ENCODE results near the gene POLK.
"Not testable (repeated sequence)": the region's sequence is repeated elsewhere in the genome, so short reads cannot be mapped to it uniquely, and the experiment has no call there.

POLK gene

DNA sequence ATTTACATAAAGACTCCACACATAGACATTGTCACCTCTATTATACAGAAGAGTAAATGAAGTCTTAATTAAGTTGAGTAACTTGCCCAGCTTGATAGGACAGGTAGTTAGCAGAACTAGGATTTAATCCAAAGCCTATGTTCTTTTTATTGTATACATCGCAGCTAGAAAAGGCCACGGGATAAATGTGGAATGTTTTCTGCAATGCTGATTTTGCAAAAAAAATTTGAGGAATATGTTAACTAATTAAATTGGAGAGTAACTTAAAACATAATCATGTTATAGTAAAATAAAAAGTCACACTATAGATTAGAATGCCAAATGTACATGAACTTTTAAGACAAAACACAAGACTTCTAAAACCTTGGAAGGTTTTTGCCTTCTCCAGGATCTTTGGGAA lies 41.1 kb downstream of the POLK start:
- Histone ChIP-seq H3K4me1 (ENCODE audit: control insufficient read depth, insufficient read depth, low read length) (no peaks in the 10 kb centered on the region), H3K27me3 (ENCODE audit: control insufficient read depth, insufficient read depth, low read length) (no peaks in the 10 kb centered on the region), H3K36me3 (ENCODE audit: control insufficient read depth, insufficient read depth, low read length) (no peaks in the 10 kb centered on the region), H3K9me3 (ENCODE audit: control insufficient read depth, insufficient read depth, low read length) (no peaks in the 10 kb centered on the region), H3K9ac (ENCODE audit: low read depth, low read length) (no peak overlapping the region), H3K4me3 (ENCODE audit: low read depth, low read length) (no peak overlapping the region)

DNA sequence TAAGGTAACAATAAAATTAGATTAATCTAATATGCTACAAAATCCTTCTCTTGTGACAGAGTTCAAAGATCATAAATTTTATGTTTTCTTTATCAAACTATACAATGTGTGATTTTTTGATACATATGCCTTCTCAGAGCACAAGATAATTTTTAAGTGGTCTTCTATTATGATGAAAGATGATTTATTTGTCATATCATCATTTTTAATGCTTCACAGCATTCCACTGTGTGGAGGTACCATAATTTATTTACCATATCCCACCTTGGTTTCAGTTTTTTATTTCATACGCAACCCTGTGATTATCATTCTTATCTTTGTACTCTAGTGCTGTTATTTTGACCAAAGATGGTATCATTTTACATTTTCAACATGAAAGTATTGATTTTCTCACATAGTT lies 41.7 kb downstream of the POLK start:
- Histone ChIP-seq H3K9ac (ENCODE audit: low read depth, low read length) (no peak overlapping the region), H3K9me3 (ENCODE audit: control insufficient read depth, insufficient read depth, low read length) (no peaks in the 10 kb centered on the region), H3K27me3 (ENCODE audit: control insufficient read depth, insufficient read depth, low read length) (no peaks in the 10 kb centered on the region), H3K4me1 (ENCODE audit: control insufficient read depth, insufficient read depth, low read length) (no peaks in the 10 kb centered on the region), H3K4me3 (ENCODE audit: low read depth, low read length) (no peak overlapping the region), H3K36me3 (ENCODE audit: control insufficient read depth, insufficient read depth, low read length) (no peaks in the 10 kb centered on the region)

DNA sequence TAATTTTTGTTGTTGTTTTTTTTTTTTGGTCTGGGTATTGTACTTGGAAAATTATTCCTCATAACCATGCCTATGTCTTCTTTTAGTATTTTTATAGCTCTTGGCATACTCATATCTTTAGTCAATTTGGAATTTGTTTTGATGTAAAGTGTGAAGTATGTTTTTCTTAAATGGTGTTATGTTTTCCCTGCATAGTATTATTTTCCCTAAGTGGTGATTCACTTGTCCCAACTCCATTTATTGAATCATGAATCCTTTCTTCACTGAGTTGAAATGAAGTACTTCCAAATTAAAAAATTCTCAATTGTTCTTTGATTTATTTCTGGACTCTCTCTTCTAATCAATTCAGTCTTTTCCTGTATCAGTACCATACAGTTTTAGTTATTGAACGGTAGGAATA lies 46.5 kb downstream of the POLK start:
- Histone ChIP-seq H3K9ac (ENCODE audit: low read depth, low read length) (no peak overlapping the region), H3K9me3 (ENCODE audit: control insufficient read depth, insufficient read depth, low read length) (no peaks in the 10 kb centered on the region), H3K4me3 (ENCODE audit: low read depth, low read length) (no peak overlapping the region), H3K27me3 (ENCODE audit: control insufficient read depth, insufficient read depth, low read length) (no peaks in the 10 kb centered on the region), H3K36me3 (ENCODE audit: control insufficient read depth, insufficient read depth, low read length) (no peaks in the 10 kb centered on the region), H3K4me1 (ENCODE audit: control insufficient read depth, insufficient read depth, low read length) (no peaks in the 10 kb centered on the region)

DNA sequence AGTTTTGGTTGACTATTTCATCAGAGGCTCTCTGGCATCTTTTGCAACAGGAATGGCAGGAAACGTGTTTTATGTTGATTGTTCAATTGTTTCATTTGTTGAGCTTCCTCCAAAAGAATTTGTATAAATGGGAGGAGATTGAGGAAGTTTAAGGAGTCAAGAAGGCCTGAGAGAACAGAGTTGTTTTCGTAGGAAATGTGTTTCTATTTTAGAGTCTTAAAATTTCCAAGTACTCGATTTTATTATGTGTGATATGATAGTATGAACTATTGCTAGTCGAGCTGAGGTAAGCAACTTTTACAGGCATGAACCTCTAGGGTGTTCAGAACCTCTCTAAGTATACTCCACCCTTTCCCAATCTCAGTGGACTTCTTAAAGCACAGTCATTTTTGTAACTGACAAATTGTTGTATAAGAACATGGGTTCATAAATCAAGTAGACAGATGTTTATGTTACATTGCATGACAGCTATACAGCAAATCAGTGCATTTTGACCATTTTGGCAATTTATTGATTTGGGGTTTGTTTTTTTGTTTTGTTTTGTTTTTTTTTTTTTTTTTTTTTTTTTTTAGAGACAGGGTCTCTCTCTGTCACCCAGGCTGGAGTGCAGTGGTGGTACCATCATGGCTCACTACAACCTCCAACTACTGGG lies 47.4 kb downstream of the POLK start:
- H3K9ac ChIP-seq (ENCODE audit: low read depth, low read length): no peak overlapping the region
- no peaks in the 10 kb centered on the region for H3K9me3 ChIP-seq (ENCODE audit: control insufficient read depth, insufficient read depth, low read length)
- no peaks in the 10 kb centered on the region for H3K4me1 ChIP-seq (ENCODE audit: control insufficient read depth, insufficient read depth, low read length)
- no peaks in the 10 kb centered on the region for H3K27me3 ChIP-seq (ENCODE audit: control insufficient read depth, insufficient read depth, low read length)
- no peak overlapping the region for H3K4me3 ChIP-seq (ENCODE audit: low read depth, low read length)
- H3K36me3 ChIP-seq (ENCODE audit: control insufficient read depth, insufficient read depth, low read length): no peaks in the 10 kb centered on the region

DNA sequence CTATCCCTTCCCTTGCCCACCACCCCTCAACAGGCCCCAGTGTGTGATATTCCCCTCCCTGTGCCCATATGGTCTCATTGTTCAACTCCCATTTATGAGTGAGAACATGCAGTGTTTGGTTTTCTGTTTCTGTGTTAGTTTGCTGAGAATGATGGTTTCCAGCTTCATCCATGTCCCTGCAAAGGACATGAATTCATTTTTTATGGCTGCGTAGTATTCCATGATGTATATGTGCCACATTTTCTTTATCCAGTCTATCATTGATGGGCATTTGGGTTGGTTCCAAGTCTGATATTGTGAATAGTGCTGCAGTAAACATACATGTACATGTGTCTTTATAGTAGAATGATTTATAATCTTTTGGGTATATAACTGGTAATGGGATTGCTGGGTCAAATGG lies 49.0 kb downstream of the POLK start:
- H3K9me3 ChIP-seq (ENCODE audit: control insufficient read depth, insufficient read depth, low read length); H3K4me3 ChIP-seq (ENCODE audit: low read depth, low read length); H3K9ac ChIP-seq (ENCODE audit: low read depth, low read length); H3K36me3 ChIP-seq (ENCODE audit: control insufficient read depth, insufficient read depth, low read length); H3K4me1 ChIP-seq (ENCODE audit: control insufficient read depth, insufficient read depth, low read length); H3K27me3 ChIP-seq (ENCODE audit: control insufficient read depth, insufficient read depth, low read length): not testable (repeated sequence)

DNA sequence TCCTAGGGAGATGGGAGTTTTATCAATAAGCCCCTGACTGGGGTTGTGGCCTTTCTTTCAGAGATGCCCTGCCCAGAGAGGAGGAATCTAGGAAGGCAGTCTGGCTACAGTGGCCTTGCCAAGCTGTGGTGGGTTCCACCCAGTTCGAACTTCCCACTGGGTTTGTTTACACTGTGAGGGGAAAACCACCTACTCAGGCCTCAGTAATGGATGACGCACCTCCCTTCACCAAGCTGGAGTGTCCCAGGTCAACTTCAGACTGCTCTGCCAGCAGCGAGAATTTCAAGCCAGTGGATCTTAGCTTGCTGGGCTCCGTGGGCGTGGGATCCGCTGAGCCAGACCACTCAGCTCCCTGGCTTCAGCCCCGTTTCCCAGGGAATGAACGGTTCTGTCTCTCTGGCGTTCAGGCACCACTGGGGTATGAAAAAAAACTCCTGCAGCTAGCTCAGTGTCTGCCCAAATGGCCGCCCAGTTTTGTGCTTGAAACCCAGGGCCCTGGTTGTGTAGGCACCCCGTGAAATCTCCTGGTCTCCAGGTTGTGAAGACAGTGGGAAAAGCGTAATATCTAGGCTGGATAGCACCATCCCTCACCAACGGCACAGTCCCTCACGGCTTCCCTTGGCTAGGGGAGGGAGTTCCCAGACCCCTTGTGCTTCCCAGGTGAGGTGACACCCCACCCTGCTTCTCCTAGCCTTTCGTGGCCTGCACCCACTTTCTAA lies 54.5 kb downstream of the POLK start:
- not testable (repeated sequence) for H3K9me3 ChIP-seq (ENCODE audit: control insufficient read depth, insufficient read depth, low read length); H3K9ac ChIP-seq (ENCODE audit: low read depth, low read length); H3K4me1 ChIP-seq (ENCODE audit: control insufficient read depth, insufficient read depth, low read length); H3K36me3 ChIP-seq (ENCODE audit: control insufficient read depth, insufficient read depth, low read length); H3K4me3 ChIP-seq (ENCODE audit: low read depth, low read length); H3K27me3 ChIP-seq (ENCODE audit: control insufficient read depth, insufficient read depth, low read length)

DNA sequence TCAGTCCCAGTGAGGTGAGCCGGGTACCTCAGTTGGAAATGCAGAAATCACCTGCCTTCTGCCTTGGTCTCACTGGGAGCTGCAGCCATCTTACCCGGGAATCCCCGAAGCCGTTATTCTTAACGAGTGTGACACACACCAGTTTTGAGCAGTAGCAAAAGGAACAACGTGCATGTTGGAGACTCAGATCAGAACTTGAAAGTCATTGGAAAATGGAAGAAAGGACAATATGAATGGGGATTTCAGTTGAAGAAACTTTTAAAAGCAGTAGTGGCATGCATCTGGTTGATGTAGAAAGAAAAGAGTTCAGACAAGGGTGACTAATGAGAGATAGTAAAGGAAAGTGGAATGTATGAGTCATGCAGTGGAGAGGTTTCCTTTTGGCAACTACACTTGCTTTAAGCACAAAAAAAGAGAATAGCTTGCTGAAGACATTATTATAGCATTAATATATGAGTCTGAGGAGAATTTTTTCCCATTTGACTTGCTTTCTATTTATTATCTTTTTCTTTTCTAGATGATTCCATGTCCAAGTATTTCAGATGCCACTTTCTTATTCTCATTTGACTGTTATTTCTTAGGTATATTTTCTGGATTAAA lies 55.1 kb downstream of the POLK start:
- no peak overlapping the region for H3K9ac ChIP-seq (ENCODE audit: low read depth, low read length)
- H3K27me3 ChIP-seq (ENCODE audit: control insufficient read depth, insufficient read depth, low read length): no peaks in the 10 kb centered on the region
- H3K4me3 ChIP-seq (ENCODE audit: low read depth, low read length): no peak overlapping the region
- H3K36me3 ChIP-seq (ENCODE audit: control insufficient read depth, insufficient read depth, low read length): no peaks in the 10 kb centered on the region
- H3K9me3 ChIP-seq (ENCODE audit: control insufficient read depth, insufficient read depth, low read length): no peaks in the 10 kb centered on the region
- no peaks in the 10 kb centered on the region for H3K4me1 ChIP-seq (ENCODE audit: control insufficient read depth, insufficient read depth, low read length)

DNA sequence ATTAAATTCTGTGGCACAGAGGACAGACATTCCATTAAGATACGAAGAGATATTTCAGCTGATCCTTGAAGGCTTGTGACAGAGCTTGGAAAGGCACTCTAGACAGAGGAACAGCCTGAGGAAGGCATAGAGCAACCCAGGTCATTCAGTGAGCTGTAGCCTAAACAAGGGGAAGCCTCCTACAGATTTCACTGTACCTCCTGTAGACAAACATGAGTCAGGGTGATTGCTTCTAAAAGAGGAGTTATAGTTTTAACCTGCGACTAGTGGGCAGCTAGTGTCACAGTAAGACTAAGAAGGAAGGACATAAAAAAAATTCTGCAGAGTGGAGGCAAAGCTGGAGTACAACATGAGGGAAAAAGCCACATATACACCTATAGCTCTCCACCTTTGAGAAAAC lies 56.0 kb downstream of the POLK start:
- no peak overlapping the region for H3K4me3 ChIP-seq (ENCODE audit: low read depth, low read length)
- no peaks in the 10 kb centered on the region for H3K27me3 ChIP-seq (ENCODE audit: control insufficient read depth, insufficient read depth, low read length)
- no peaks in the 10 kb centered on the region for H3K4me1 ChIP-seq (ENCODE audit: control insufficient read depth, insufficient read depth, low read length)
- H3K9me3 ChIP-seq (ENCODE audit: control insufficient read depth, insufficient read depth, low read length): no peaks in the 10 kb centered on the region
- no peak overlapping the region for H3K9ac ChIP-seq (ENCODE audit: low read depth, low read length)
- H3K36me3 ChIP-seq (ENCODE audit: control insufficient read depth, insufficient read depth, low read length): no peaks in the 10 kb centered on the region

DNA sequence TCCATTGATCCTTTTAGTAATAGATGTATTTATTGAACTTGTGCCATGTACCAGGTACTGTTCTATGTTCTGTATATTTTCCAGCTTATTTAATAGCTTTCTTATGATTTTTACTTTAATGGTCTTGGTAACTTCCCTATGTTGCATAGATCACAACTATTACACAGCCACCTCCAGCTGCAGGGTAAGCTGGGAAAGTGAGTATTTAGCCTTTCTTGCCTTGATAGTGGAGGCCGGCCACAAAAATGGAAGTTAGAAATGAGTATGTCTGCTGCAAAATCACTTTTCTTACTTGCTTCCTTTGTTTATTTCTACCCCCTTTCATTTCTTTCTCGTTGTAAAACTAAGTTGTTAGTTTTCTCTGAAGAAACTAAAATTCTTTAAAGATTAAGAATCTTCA lies 56.5 kb downstream of the POLK start:
- Histone ChIP-seq H3K27me3 (ENCODE audit: control insufficient read depth, insufficient read depth, low read length) (no peaks in the 10 kb centered on the region), H3K36me3 (ENCODE audit: control insufficient read depth, insufficient read depth, low read length) (no peaks in the 10 kb centered on the region), H3K9me3 (ENCODE audit: control insufficient read depth, insufficient read depth, low read length) (no peaks in the 10 kb centered on the region), H3K9ac (ENCODE audit: low read depth, low read length) (no peak overlapping the region), H3K4me1 (ENCODE audit: control insufficient read depth, insufficient read depth, low read length) (no peaks in the 10 kb centered on the region), H3K4me3 (ENCODE audit: low read depth, low read length) (no peak overlapping the region)

DNA sequence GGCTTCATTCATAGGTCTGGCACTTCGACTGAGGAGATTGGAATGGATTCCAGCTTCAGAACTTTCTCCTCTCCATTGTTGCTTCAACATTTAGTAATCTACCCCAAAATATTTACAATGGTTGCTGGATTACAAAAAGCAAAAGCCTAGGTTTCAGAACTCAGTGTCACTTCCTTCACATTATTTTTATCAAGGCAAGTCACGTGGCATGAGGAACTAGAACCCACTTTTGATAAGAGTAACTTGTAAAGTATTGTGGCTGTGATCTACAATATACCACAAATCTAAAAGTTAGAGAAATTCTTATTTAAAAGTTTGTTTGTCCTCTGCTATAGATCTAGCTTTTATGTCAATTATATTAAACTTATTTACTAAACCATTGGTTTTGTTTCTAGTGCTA lies 59.9 kb downstream of the POLK start:
- no peaks in the 10 kb centered on the region for H3K27me3 ChIP-seq (ENCODE audit: control insufficient read depth, insufficient read depth, low read length)
- H3K9ac ChIP-seq (ENCODE audit: low read depth, low read length): no peak overlapping the region
- H3K9me3 ChIP-seq (ENCODE audit: control insufficient read depth, insufficient read depth, low read length): no peaks in the 10 kb centered on the region
- H3K4me3 ChIP-seq (ENCODE audit: low read depth, low read length): no peak overlapping the region
- H3K36me3 ChIP-seq (ENCODE audit: control insufficient read depth, insufficient read depth, low read length): no peaks in the 10 kb centered on the region
- H3K4me1 ChIP-seq (ENCODE audit: control insufficient read depth, insufficient read depth, low read length): no peaks in the 10 kb centered on the region

DNA sequence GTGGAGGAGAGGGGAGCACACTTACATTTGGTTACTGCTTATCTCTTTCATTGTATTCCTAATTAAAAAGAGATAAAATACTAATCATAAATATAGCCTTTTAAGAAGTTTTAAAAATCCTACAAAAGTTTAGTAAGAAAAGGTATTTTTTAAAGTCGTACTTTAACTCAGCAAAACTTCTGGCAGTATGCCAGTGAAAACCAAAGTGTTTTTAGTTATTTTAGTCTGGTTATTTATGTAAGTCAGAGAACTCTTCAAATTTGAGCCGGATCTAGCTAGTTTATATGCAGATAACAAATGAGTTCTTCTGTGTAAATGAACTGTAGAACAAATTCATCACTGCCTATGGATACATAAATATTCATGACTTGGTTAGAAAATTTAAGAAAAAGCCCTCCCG lies 63.1 kb downstream of the POLK start:
- Histone ChIP-seq H3K27me3 (ENCODE audit: control insufficient read depth, insufficient read depth, low read length) (no peaks in the 10 kb centered on the region), H3K9ac (ENCODE audit: low read depth, low read length) (no peak overlapping the region), H3K36me3 (ENCODE audit: control insufficient read depth, insufficient read depth, low read length) (no peaks in the 10 kb centered on the region), H3K4me1 (ENCODE audit: control insufficient read depth, insufficient read depth, low read length) (no peaks in the 10 kb centered on the region), H3K4me3 (ENCODE audit: low read depth, low read length) (no peak overlapping the region), H3K9me3 (ENCODE audit: control insufficient read depth, insufficient read depth, low read length) (no peaks in the 10 kb centered on the region)

DNA sequence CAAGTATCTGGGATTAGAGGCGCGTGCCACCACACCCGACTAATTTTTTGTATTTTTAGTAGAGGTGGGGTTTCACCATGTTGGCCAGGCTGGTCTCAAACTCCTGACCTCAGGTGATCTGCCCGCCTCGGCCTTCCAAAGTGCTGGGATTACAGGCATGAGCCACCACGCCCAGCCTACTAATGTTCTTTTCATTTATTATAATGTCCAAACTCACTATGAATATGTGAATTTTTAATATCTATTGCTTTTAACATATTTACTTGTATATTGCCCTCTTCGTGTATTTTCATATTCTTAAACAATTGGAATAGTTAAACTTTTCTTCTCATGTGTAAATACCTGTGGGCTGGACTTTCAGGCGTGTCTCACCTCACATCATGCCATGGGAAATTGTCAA lies 66.6 kb downstream of the POLK start:
- H3K36me3 ChIP-seq (ENCODE audit: control insufficient read depth, insufficient read depth, low read length); H3K27me3 ChIP-seq (ENCODE audit: control insufficient read depth, insufficient read depth, low read length); H3K4me1 ChIP-seq (ENCODE audit: control insufficient read depth, insufficient read depth, low read length); H3K9ac ChIP-seq (ENCODE audit: low read depth, low read length); H3K4me3 ChIP-seq (ENCODE audit: low read depth, low read length); H3K9me3 ChIP-seq (ENCODE audit: control insufficient read depth, insufficient read depth, low read length): not testable (repeated sequence)

All from iPS-15b (cell line).